Hepatocyte (in vitro differentiated cells): ENCODE measurements around the gene SUCLG2. TPM values are rescaled to one million over a fixed set of nuclear protein-coding genes. Genes with fewer than 3 reads are reported as not detected.

Experiments used
- DNase-seq: peaks from one replicate; pipeline ENCODE4 v3.0.0-alpha.2; 2016; ENCODE audit warnings: low spot score
- H2AFZ ChIP-seq: fragments of 200-600 bp; sonication (generic); 2 replicates; pipeline ENCODE4 v1.6.0; 2016; ENCODE audit warnings: antibody characterized with exemption, mild to moderate bottlenecking
- H3K27ac ChIP-seq: fragments of 200-600 bp; sonication (generic); 2 replicates; pipeline ENCODE4 v1.5.1; 2016; ENCODE audit warnings: mild to moderate bottlenecking
- H3K27me3 ChIP-seq: fragments of 200-600 bp; sonication (generic); 2 replicates; pipeline ENCODE4 v1.6.1; 2016
- H3K36me3 ChIP-seq: fragments of 200-600 bp; sonication (generic); replicated peaks from 2 replicates; pipeline ENCODE4 v1.5.1; 2016; ENCODE audit warnings: low read depth; ENCODE audit not compliant: insufficient read depth
- H3K4me1 ChIP-seq: fragments of 200-600 bp; sonication (generic); 2 replicates; pipeline ENCODE4 v1.5.1; 2016; ENCODE audit warnings: mild to moderate bottlenecking, moderate library complexity; ENCODE audit not compliant: insufficient read depth
- H3K4me2 ChIP-seq: fragments of 200-600 bp; sonication (generic); 2 replicates; pipeline ENCODE4 v1.6.0; 2016
- H3K4me3 ChIP-seq: fragments of 200-600 bp; sonication (generic); 2 replicates; pipeline ENCODE4 v1.5.1; 2016; ENCODE audit warnings: mild to moderate bottlenecking
- H3K79me2 ChIP-seq: fragments of 200-600 bp; sonication (generic); 2 replicates; pipeline ENCODE4 v1.6.0; 2017; ENCODE audit warnings: mild to moderate bottlenecking
- H3K9me2 ChIP-seq: fragments of 200-600 bp; sonication (generic); replicated peaks from 2 replicates; pipeline ENCODE4 v1.6.0; 2017; ENCODE audit warnings: mild to moderate bottlenecking; ENCODE audit not compliant: insufficient read depth
- H3K9me3 ChIP-seq: fragments of 200-600 bp; sonication (generic); 2 replicates; pipeline ENCODE4 v1.5.1; 2016; ENCODE audit warnings: low read depth, mild to moderate bottlenecking
- H4K20me1 ChIP-seq: fragments of 200-600 bp; sonication (generic); 2 replicates; pipeline ENCODE4 v1.6.0; 2016; ENCODE audit warnings: mild to moderate bottlenecking; ENCODE audit not compliant: insufficient read depth, poor library complexity, severe bottlenecking
- EZH2 ChIP-seq: fragments of 200-600 bp; sonication (generic); IDR thresholded peaks from 2 replicates; pipeline ENCODE4 v1.6.1; 2016; ENCODE audit warnings: antibody characterized with exemption, mild to moderate bottlenecking, borderline replicate concordance
- EZH2phosphoT487 ChIP-seq: fragments of 200-600 bp; sonication (generic); IDR thresholded peaks from one replicate; pipeline ENCODE4 v1.6.1; 2018; ENCODE audit warnings: antibody characterized with exemption, mild to moderate bottlenecking, low read depth, moderate library complexity; ENCODE audit not compliant: unreplicated experiment, severe bottlenecking
- WGBS: methylation state at CpG from one replicate; pipeline ENCODE4 v1.1.6; 2016; ENCODE audit warnings: low lambda C conversion rate; ENCODE audit errors: missing lambda C conversion rate; 5-methylcytosine and 5-hydroxymethylcytosine counted together
- polyA plus RNA-seq: library from polyadenylated mRNA; unstranded; fragments of >200 nt; fragmentation: Nextera tagmentation; extraction: Ambion mirVana; gene quantifications from 2 replicates; pipeline ENCODE4 v1.2.1, GENCODE V29; 2016
- total RNA-seq: library from RNA; depleted of rRNA; stranded (reverse); fragments of >200 nt; gene quantifications from 2 replicates; pipeline ENCODE4 v1.2.3, GENCODE V29; 2014
- TF ChIP-seq, protein P1 (sequence below): fragments of 200-600 bp; sonication (generic); IDR thresholded peaks from 2 replicates; pipeline ENCODE4 v1.5.1; 2016; ENCODE audit warnings: antibody characterized with exemption, mild to moderate bottlenecking; ENCODE audit not compliant: poor library complexity

SUCLG2 gene
- total and polyA plus RNA-seq, 2 experiments from 2014 or later, result 58.0 to 94.2 TPM

DNA sequence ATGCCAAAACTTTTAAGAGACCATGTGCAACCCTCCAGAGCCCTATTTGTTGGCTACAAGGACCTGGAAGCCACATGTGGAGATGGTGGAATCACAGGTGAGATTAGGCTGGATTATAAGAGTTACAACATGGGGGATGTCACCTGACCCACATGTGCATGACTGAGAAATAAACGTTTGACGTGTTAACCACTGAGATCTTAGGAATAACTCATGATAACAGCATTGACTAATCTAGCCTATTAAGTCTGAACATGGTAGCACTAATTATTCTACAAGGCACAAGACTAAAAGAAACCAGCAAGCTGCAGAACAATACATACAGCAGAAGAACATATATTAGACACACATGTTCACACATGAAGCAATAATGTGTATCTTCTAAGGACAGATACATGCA, 38.4 kb downstream of the SUCLG2 start:
- Histone ChIP-seq H3K27ac (no peak overlapping the region), H3K4me2 (no peak overlapping the region), H3K4me3 (no peak overlapping the region), H3K9me3 (no peaks in the 10 kb centered on the region), H3K9me2 (no peaks in the 10 kb centered on the region), H4K20me1 (no peaks in the 10 kb centered on the region), H3K36me3 (no peaks in the 10 kb centered on the region), H3K79me2 (peaks cover 37% of the 10 kb centered on the region), H3K4me1 (no peaks in the 10 kb centered on the region), H2AFZ (no peak overlapping the region), H3K27me3 (no peaks in the 10 kb centered on the region)
- DNase-seq, result no peak
- 80% methylated on average over 2 of the region's 2 CpGs for WGBS
- TF ChIP-seq EZH2phosphoT487, result no peak
- TF ChIP-seq EZH2, result no peak
- TF ChIP-seq, protein P1, sequence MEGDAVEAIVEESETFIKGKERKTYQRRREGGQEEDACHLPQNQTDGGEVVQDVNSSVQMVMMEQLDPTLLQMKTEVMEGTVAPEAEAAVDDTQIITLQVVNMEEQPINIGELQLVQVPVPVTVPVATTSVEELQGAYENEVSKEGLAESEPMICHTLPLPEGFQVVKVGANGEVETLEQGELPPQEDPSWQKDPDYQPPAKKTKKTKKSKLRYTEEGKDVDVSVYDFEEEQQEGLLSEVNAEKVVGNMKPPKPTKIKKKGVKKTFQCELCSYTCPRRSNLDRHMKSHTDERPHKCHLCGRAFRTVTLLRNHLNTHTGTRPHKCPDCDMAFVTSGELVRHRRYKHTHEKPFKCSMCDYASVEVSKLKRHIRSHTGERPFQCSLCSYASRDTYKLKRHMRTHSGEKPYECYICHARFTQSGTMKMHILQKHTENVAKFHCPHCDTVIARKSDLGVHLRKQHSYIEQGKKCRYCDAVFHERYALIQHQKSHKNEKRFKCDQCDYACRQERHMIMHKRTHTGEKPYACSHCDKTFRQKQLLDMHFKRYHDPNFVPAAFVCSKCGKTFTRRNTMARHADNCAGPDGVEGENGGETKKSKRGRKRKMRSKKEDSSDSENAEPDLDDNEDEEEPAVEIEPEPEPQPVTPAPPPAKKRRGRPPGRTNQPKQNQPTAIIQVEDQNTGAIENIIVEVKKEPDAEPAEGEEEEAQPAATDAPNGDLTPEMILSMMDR, result no peak

DNA sequence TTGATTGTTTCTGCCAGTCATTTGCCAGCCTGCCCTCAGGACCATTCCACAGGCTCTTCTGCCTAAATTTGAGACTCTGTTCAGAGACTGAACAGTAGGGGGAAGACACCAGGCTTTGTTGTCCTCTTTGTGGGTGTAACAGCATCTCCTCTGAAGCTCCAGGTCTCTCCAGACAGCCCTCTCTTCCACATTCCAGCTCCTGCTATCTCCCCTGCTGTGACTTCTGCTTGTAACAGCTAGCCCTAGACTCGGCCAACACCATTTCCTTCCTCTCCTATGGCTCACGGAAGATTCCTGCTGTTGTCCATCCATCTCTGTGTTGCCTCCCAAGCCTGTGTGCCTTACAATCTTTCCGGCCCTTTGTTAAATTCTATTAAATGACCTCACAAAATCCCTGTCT, 40.2 kb downstream of the SUCLG2 start:
- DNase-seq, result no peak
- H3K4me3 ChIP-seq, result no peak overlapping the region
- H3K27me3 ChIP-seq, result no peaks in the 10 kb centered on the region
- 84% methylated on average over 3 of the region's 3 CpGs for WGBS
- no peak overlapping the region for H2AFZ ChIP-seq
- no peaks in the 10 kb centered on the region for H3K36me3 ChIP-seq
- no peaks in the 10 kb centered on the region for H3K9me3 ChIP-seq
- H3K79me2 ChIP-seq, result peaks cover 36% of the 10 kb centered on the region
- no peaks in the 10 kb centered on the region for H3K9me2 ChIP-seq
- H3K4me1 ChIP-seq, result no peaks in the 10 kb centered on the region
- H4K20me1 ChIP-seq, result no peaks in the 10 kb centered on the region
- no peak for TF ChIP-seq EZH2
- no peak for TF ChIP-seq EZH2phosphoT487
- TF ChIP-seq, protein P1, result no peak
- H3K27ac ChIP-seq, result no peak overlapping the region
- no peak overlapping the region for H3K4me2 ChIP-seq

DNA sequence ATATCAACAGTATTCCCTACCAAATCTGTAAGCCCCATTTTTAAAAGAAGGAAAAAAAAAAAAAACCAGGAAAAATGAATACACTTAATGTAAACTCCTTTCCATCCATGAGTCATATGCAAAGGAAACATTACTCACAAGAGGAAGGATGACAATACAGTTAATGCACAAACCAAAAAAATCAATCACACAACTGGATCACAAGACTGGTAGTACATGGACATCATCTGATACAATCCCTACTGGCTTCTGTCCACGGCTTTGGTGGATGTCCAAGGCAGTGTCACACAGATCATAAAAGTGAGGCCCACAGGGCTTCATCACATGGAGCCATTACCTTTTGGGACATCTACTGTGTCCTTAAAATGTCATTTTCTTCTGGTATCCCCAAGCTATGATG, 44.0 kb downstream of the SUCLG2 start:
- Histone ChIP-seq H3K4me1 (no peaks in the 10 kb centered on the region), H3K36me3 (no peaks in the 10 kb centered on the region), H4K20me1 (no peaks in the 10 kb centered on the region), H3K9me2 (no peaks in the 10 kb centered on the region), H3K27ac (no peak overlapping the region), H3K27me3 (no peaks in the 10 kb centered on the region), H3K4me3 (no peak overlapping the region), H2AFZ (no peak overlapping the region), H3K4me2 (no peak overlapping the region), H3K79me2 (peaks cover 18% of the 10 kb centered on the region), H3K9me3 (no peaks in the 10 kb centered on the region)
- DNase-seq, result no peak
- TF ChIP-seq EZH2 (no peak), EZH2phosphoT487 (no peak)
- TF ChIP-seq, protein P1, result no peak
- WGBS, result 100% methylated on average over 1 of the region's 1 CpG

DNA sequence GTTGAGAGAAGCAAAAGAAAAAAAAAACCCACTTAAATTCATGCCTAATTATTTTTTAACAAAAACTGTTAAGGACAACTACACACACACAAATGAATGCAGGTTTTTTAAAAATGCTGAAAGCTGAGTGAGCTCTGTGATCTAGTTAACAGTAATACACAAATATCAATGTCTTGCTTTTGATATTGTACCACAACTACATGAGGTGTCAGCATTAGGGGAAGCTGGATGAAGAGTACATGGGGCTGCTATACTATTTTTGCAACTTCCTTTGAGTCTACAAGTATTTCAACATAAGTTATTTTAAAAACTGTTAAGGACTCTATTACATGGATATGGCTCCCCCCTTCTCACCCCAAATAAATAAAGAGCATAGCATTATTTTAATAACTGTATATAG, 44.7 kb downstream of the SUCLG2 start:
- DNase-seq, result no peak
- H3K4me2 ChIP-seq, result no peak overlapping the region
- no peaks in the 10 kb centered on the region for H3K36me3 ChIP-seq
- H4K20me1 ChIP-seq, result no peaks in the 10 kb centered on the region
- H3K27me3 ChIP-seq, result no peaks in the 10 kb centered on the region
- no peaks in the 10 kb centered on the region for H3K4me1 ChIP-seq
- H3K9me3 ChIP-seq, result no peaks in the 10 kb centered on the region
- H2AFZ ChIP-seq, result no peak overlapping the region
- TF ChIP-seq EZH2 (no peak), EZH2phosphoT487 (no peak)
- TF ChIP-seq, protein P1, result no peak
- peaks cover 16% of the 10 kb centered on the region for H3K79me2 ChIP-seq
- no peak overlapping the region for H3K4me3 ChIP-seq
- H3K9me2 ChIP-seq, result no peaks in the 10 kb centered on the region
- no peak overlapping the region for H3K27ac ChIP-seq
